GM18526 (cell line): Measurements from ENCODE around the gene FHAD1.

ENCODE experiments used
- POLR2A ChIP-seq: IDR thresholded peaks from 3 replicates; pipeline ENCODE4 v1.6.1; 2011; ENCODE audit not compliant: insufficient read length; ENCODE audit errors: extremely low read depth

Gene FHAD1

DNA sequence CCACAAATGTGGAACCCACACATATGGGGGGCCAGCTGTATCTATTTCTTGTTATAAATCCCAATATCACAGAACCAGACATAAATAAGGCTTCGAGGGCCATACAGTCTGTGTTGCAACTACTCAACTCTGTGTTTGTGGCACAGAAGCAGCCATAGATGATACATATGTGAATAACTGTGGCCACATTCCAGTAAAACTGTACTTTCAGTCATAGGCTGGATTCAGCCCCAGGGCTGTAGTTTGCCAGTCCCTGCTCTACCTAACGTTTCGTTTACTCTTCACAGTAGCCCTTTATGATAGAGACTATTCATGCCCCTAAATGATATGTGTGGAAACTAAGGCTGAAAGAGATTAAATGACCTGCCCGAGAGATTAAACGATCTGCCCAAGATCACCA is 48.7 kb downstream of the FHAD1 start:
- TF ChIP-seq POLR2A = no peak

DNA sequence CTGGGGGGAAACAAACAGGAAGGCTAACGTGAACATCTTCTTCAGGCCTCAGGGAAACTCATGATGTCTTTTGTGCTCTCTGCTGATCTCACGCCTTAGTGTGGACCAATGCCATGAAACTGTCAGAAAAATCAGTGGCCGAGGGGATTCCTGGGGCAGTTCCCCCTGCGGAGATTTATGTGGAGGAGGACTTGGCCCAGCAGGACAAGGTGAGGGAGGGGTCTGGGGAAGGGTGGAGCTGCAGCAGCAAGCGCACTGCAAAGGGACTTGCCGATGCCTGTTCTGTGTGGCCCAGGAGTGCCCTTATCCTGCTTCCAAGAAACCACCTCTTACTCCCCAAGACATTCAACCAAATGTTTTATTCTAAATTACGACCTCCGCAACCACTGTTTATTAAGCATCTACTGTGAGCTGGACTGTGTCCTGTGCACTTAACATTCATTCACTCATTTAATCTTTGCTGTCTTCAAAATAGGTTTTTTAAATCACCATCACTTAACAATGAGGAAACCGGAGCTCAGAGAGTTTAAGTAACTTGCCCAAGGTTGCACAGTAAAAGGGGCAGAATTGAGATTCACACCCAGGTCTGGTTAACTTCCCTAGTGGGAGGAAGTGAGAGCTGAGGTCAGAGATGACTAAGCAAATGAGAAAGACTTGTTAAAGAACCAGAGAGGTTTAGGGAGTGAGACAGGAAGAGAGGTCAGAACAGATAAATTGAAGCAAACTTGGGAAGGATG is 49.7 kb downstream of the FHAD1 start:
- TF ChIP-seq POLR2A = no peak

DNA sequence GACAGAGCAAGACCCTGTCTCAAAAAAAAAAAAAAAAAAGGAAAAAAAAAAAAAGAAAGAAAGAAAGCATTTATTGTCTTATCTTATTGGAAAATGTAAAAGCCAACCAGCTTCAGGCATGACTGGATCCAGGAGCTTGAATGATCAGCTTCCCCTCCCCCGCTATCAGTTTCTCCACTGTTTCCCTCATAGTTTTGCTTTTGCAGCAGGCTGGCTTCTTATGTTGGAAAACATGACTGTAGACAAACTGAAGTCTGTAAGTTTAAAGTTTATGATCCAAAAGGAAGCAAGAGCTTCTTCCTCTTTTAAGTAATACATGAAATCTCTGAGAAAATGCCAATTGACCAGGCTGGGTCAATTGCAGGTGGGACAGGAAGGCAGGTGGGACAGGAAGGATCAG is 52.2 kb downstream of the FHAD1 start:
- no peak for TF ChIP-seq POLR2A

DNA sequence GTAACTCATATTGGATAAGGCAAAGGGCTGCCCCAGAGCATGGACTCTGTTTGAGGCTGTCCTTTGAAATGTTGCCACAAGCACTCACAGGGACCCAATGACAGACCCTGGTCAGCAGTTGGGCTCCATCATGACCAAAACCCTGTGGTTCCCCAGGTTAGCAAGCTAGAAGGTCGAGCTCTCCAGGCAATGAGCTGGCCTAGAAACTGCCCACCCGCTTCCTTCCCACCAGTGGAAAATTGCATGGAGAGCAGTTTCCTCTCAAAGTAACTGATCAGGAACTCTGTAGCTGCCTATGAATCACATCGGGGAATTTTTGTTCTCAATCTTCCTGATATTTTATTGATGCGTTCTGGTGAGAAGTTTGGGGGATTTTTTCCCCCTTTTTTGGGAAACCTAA is 52.8 kb downstream of the FHAD1 start:
- TF ChIP-seq POLR2A = no peak

DNA sequence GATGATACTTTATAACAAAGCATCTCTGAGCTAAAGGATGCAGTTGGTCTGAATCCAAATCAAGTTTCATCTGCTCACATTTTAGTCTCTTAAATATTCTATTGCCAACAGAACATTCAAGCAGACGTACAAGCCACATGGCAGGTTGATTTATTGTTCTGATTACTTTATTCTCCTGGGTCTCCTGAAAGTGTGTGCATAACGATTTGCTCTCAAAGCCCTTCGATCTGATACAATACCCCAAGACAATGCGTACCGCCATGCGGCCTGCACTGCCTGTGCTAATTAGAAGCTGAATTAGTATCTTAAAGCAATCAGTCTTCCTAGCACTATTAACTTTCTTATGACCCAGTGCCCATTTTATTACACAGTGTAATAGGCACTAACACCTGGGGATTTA is 56.9 kb downstream of the FHAD1 start:
- TF ChIP-seq POLR2A = no peak

DNA sequence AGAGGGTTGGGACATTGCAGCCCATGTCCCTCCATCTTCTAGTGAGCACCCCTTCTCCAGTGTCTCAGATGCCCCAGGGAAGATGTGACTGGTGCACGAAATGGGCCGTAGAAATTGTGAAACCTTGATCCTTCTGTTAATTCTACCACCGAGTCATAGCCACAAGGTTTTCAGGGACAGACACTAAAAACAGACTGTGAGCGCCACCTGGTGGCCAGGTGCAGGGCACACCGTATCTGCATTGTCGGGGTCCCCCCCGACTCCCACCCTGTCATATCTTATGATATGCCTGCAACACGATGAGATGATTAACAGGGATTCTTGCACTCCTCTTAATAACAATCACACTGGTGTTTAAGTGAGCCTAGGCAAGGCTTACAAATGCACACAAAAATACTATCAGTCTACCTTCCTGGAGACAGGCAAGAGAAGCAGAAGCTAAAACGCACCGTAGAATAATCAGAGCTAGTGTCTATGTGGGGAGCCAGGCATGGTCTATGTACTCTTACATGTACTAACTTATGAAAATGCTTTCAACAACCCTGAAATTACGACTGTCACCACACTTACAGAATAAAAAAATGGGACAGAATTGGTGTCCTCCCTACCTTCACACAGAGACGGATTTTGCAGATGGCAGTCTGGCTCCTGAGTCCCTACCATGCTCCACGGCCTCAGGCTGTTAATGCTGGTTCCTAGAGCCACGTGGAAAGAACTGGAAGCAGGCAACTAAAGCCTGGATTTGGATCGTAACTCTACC is 57.9 kb downstream of the FHAD1 start:
- no peak for TF ChIP-seq POLR2A

DNA sequence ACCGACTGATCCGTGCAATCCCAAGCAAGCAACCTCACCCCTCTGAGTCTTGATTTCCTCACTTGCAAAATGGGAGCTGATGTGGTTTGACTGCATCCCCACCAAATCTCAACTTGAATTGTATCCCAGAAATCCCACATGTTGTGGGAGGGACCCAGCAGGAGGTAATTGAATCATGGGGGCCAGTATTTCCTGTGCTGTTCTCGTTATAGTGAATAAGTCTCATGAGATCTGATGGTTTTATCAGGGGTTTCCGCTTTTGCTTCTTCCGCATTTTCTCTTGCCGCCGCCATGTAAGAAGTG is 58.4 kb downstream of the FHAD1 start:
- TF ChIP-seq POLR2A = no peak

DNA sequence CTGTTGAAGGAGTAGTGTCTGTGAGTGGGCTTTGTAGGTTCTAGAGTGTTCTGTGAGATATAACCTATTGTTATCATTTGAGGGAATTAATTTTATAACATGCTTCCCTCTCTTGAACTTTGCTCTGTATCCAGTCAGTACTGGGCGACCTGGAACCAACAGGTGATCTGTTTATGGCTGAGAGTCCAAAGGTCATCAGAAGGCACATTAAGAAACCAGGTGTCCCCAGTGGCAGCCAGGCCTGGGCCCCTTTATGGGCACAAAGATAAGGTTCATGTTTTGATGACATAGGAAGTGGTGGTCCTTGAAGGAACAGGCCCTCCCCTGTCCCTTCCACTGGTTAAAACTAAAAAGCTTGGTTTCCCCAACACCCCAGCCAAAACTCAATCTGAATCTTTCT is 61.1 kb downstream of the FHAD1 start:
- no peak for TF ChIP-seq POLR2A

DNA sequence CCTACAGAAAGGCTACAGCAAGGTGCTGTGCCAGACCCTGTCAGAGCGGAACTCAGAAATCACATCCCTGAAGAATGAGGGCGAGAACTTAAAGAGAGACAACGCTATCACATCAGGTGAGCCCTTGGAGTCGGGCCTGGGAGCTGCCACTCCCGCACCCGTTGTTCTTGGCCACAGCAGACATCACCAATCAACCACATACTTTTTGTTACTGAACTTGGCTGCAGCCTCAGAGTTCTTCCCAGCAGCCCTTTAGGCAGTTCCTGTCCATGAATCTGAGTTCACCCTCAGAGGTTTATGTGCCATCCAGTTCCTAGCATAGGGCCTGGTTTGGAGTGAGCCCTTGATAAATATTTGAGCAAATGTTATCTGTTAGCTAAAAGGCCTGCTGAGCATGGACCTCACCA is 61.6 kb downstream of the FHAD1 start:
- TF ChIP-seq POLR2A = no peak

- TF ChIP-seq POLR2A = no peak
These were observed 62.7 kb downstream of the FHAD1 start for GRCh38 chr1:15309687-15310086.

GRCh38 chr1:15310544-15310943 is 63.5 kb downstream of the FHAD1 start:
- TF ChIP-seq POLR2A = no peak

DNA sequence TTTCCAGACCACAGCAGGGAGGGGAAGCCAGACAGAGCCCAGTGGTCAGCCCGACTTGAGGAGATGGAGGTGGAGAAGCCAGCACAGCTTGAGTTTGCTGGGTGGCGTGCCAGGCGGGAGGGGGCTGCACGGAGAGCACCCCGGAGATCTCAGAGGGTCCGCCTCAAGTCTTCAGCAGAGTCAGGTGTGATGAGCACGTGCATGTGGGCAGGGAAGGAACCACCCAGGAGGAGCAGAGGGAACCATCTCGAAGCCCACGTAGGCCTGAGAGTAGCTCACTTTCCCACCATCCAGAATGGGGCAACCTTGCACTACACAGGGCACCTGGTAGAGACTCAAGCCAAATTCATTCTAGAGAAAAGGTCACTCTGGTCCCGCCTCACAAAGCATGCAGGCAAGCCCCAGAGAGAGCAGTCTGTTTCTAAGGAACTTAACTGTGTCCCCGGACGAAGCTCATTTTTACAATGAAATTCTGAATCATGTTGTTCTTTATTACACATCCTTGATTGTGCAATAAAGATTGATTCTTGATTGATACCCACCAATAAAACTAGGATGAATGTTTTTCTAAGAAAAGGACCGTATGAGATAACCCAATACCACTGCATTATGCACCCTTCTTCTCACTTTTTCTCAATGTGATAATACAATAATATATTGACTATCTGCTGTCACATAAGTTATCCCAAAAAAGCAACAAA is 64.2 kb downstream of the FHAD1 start:
- TF ChIP-seq POLR2A = no peak

- TF ChIP-seq POLR2A = no peak
These were observed 64.9 kb downstream of the FHAD1 start for GRCh38 chr1:15311880-15312279.

- no peak for TF ChIP-seq POLR2A
These were observed 65.8 kb downstream of the FHAD1 start for GRCh38 chr1:15312626-15313411.
